Activated naive CD4-positive, alpha-beta T cell treated with anti-CD3 and anti-CD28 coated beads for 36 hours (primary cell): ENCODE data around the gene GRM1. TPM values are rescaled to one million over a fixed set of nuclear protein-coding genes. Genes with fewer than 3 reads are reported as not detected.

Experiments used
- CTCF ChIA-PET: fragments of 350-600 bp; sonication (Branson Sonifier 250); formaldehyde crosslinking; loops from one replicate; lab custom pipeline; 2021; ENCODE audit warnings: antibody characterized with exemption; lab: Charles Lee
- DNase-seq: peaks from one replicate; pipeline ENCODE4 v3.0.0-alpha.2; 2020
- H3K27ac Mint-ChIP-seq: one replicate; pipeline ENCODE4 v1.8.0; 2021; ENCODE audit warnings: mild to moderate bottlenecking, mixed read lengths
- H3K27me3 Mint-ChIP-seq: one replicate; pipeline ENCODE4 v1.8.0; 2021; ENCODE audit warnings: low read depth, mixed read lengths
- H3K36me3 Mint-ChIP-seq: one replicate; pipeline ENCODE4 v1.8.0; 2021; ENCODE audit warnings: low read depth, mixed read lengths
- H3K4me1 Mint-ChIP-seq: one replicate; pipeline ENCODE4 v1.8.0; 2021; ENCODE audit warnings: low read depth, mixed read lengths
- H3K4me3 Mint-ChIP-seq: one replicate; pipeline ENCODE4 v1.8.0; 2021; ENCODE audit warnings: mild to moderate bottlenecking, moderate library complexity, mixed read lengths
- H3K9me3 Mint-ChIP-seq: one replicate; pipeline ENCODE4 v1.8.0; 2021; ENCODE audit warnings: mixed read lengths
- intact Hi-C: fragments of 100-400 bp; cut with micrococcal nuclease; formaldehyde crosslinking; loops from one replicate; pipeline ENCODE4 v1.15.1; 2023
- total RNA-seq, 2 experiments: library from RNA; stranded (reverse); gene quantifications; one replicate each; pipeline ENCODE4 v1.2.3, GENCODE V29; 2021

Gene GRM1
- total RNA-seq, 2 experiments from 2014 or later: not detected

GRCh38 chr6:146161664-146162063 lies 132.8 kb downstream of the GRM1 start:
- Mint-ChIP-seq H3K4me3 (no peak overlapping the region), H3K4me1 (no peaks in the 10 kb centered on the region), H3K36me3 (no peaks in the 10 kb centered on the region), H3K27ac (no peak overlapping the region), H3K27me3 (no peaks in the 10 kb centered on the region), H3K9me3 (no peaks in the 10 kb centered on the region)
- CTCF ChIA-PET: no interaction called here
- intact Hi-C loops: no loop called here
- no peak for DNase-seq

- Mint-ChIP-seq H3K36me3 (no peaks in the 10 kb centered on the region), H3K27me3 (no peaks in the 10 kb centered on the region), H3K4me3 (no peak overlapping the region), H3K9me3 (peaks cover 12% of the 10 kb centered on the region), H3K4me1 (no peaks in the 10 kb centered on the region), H3K27ac (no peak overlapping the region)
- DNase-seq: no peak
- intact Hi-C loops: no loop called here
- CTCF ChIA-PET: no interaction called here
These were observed 141.0 kb downstream of the GRM1 start for GRCh38 chr6:146169872-146170271.

GRCh38 chr6:146177785-146178184 lies 148.9 kb downstream of the GRM1 start:
- CTCF ChIA-PET: no interaction called here
- H3K36me3 Mint-ChIP-seq: no peaks in the 10 kb centered on the region
- H3K4me1 Mint-ChIP-seq: no peaks in the 10 kb centered on the region

GRCh38 chr6:146183831-146184230 lies 155.0 kb downstream of the GRM1 start:
- intact Hi-C loops: no loop called here
- CTCF ChIA-PET: interaction anchor here (0.6 kb wide), 1 partner anchor 162 kb away, joined by 3 read pairs; no protein-coding TSS in a partner anchor
- Mint-ChIP-seq H3K4me3 (no peak overlapping the region), H3K4me1 (no peaks in the 10 kb centered on the region), H3K27me3 (peaks cover 7% of the 10 kb centered on the region), H3K27ac (no peak overlapping the region), H3K9me3 (no peaks in the 10 kb centered on the region), H3K36me3 (no peaks in the 10 kb centered on the region)
- DNase-seq: no peak

More at GRCh38 chr6:146177785-146178184, 148.9 kb downstream of the GRM1 start:
- DNase-seq: no peak
- Mint-ChIP-seq H3K4me3 (no peak overlapping the region), H3K27ac (no peak overlapping the region), H3K9me3 (no peaks in the 10 kb centered on the region), H3K27me3 (peaks cover 9% of the 10 kb centered on the region)
- intact Hi-C loops: no loop called here

GRCh38 chr6:146184701-146185100 lies 155.8 kb downstream of the GRM1 start:
- Mint-ChIP-seq H3K27ac (no peak overlapping the region), H3K4me3 (no peak overlapping the region), H3K36me3 (no peaks in the 10 kb centered on the region), H3K4me1 (no peaks in the 10 kb centered on the region), H3K9me3 (no peaks in the 10 kb centered on the region), H3K27me3 (peaks cover 3% of the 10 kb centered on the region)
- no peak for DNase-seq
- CTCF ChIA-PET: interaction anchor here (0.6 kb wide), 1 partner anchor 117 kb away, joined by 6 read pairs; no protein-coding TSS in a partner anchor
- intact Hi-C loops: no loop called here

- H3K27ac Mint-ChIP-seq: no peak overlapping the region
- no peaks in the 10 kb centered on the region for H3K9me3 Mint-ChIP-seq
- no peak overlapping the region for H3K4me3 Mint-ChIP-seq
- intact Hi-C loops: no loop called here
- CTCF ChIA-PET: no interaction called here
- H3K27me3 Mint-ChIP-seq: peaks cover 2% of the 10 kb centered on the region
- no peak for DNase-seq
- H3K4me1 Mint-ChIP-seq: no peaks in the 10 kb centered on the region
- no peaks in the 10 kb centered on the region for H3K36me3 Mint-ChIP-seq
These were observed 160.3 kb downstream of the GRM1 start for GRCh38 chr6:146189131-146189530.

- H3K36me3 Mint-ChIP-seq: no peaks in the 10 kb centered on the region
- H3K4me3 Mint-ChIP-seq: no peak overlapping the region
- no peaks in the 10 kb centered on the region for H3K9me3 Mint-ChIP-seq
- intact Hi-C loops: no loop called here
- H3K4me1 Mint-ChIP-seq: no peaks in the 10 kb centered on the region
- no peak overlapping the region for H3K27ac Mint-ChIP-seq
- CTCF ChIA-PET: no interaction called here
- no peak for DNase-seq
- peaks cover 2% of the 10 kb centered on the region for H3K27me3 Mint-ChIP-seq
These were observed 161.7 kb downstream of the GRM1 start for GRCh38 chr6:146190581-146190980.

- peaks cover 2% of the 10 kb centered on the region for H3K27me3 Mint-ChIP-seq
- no peak for DNase-seq
- intact Hi-C loops: no loop called here
- H3K9me3 Mint-ChIP-seq: no peaks in the 10 kb centered on the region
- no peak overlapping the region for H3K27ac Mint-ChIP-seq
- no peaks in the 10 kb centered on the region for H3K4me1 Mint-ChIP-seq
- CTCF ChIA-PET: no interaction called here
- H3K36me3 Mint-ChIP-seq: no peaks in the 10 kb centered on the region
- H3K4me3 Mint-ChIP-seq: no peak overlapping the region
These were observed 162.3 kb downstream of the GRM1 start for GRCh38 chr6:146191166-146191565.

GRCh38 chr6:146191612-146192011 lies 162.8 kb downstream of the GRM1 start:
- CTCF ChIA-PET: no interaction called here
- Mint-ChIP-seq H3K27me3 (peaks cover 2% of the 10 kb centered on the region), H3K4me1 (no peaks in the 10 kb centered on the region), H3K4me3 (no peak overlapping the region), H3K9me3 (no peaks in the 10 kb centered on the region), H3K36me3 (no peaks in the 10 kb centered on the region), H3K27ac (no peak overlapping the region)
- intact Hi-C loops: no loop called here
- DNase-seq: no peak

- Mint-ChIP-seq H3K36me3 (no peaks in the 10 kb centered on the region), H3K27me3 (peaks cover 2% of the 10 kb centered on the region), H3K9me3 (no peaks in the 10 kb centered on the region), H3K4me1 (no peaks in the 10 kb centered on the region), H3K4me3 (no peak overlapping the region), H3K27ac (no peak overlapping the region)
- intact Hi-C loops: no loop called here
- no peak for DNase-seq
- CTCF ChIA-PET: no interaction called here
These were observed 165.6 kb downstream of the GRM1 start for GRCh38 chr6:146194434-146194833.

GRCh38 chr6:146200176-146200575 lies 171.3 kb downstream of the GRM1 start:
- CTCF ChIA-PET: no interaction called here
- intact Hi-C loops: no loop called here
- H3K27ac Mint-ChIP-seq: no peak overlapping the region

GRCh38 chr6:146202570-146202969 lies 173.7 kb downstream of the GRM1 start:
- no peaks in the 10 kb centered on the region for H3K27me3 Mint-ChIP-seq
- H3K4me1 Mint-ChIP-seq: no peaks in the 10 kb centered on the region
- no peaks in the 10 kb centered on the region for H3K9me3 Mint-ChIP-seq
- intact Hi-C loops: no loop called here
- H3K4me3 Mint-ChIP-seq: no peak overlapping the region
- H3K27ac Mint-ChIP-seq: no peak overlapping the region
- CTCF ChIA-PET: interaction anchor here (1.5 kb wide), 1 partner anchor 111 kb away, joined by 3 read pairs; no protein-coding TSS in a partner anchor
- DNase-seq: no peak
- H3K36me3 Mint-ChIP-seq: no peaks in the 10 kb centered on the region

More at GRCh38 chr6:146200176-146200575, 171.3 kb downstream of the GRM1 start:
- no peak for DNase-seq
- H3K27me3 Mint-ChIP-seq: no peaks in the 10 kb centered on the region
- H3K36me3 Mint-ChIP-seq: no peaks in the 10 kb centered on the region
- no peaks in the 10 kb centered on the region for H3K9me3 Mint-ChIP-seq
- no peaks in the 10 kb centered on the region for H3K4me1 Mint-ChIP-seq
- H3K4me3 Mint-ChIP-seq: no peak overlapping the region

- intact Hi-C loops: no loop called here
- Mint-ChIP-seq H3K4me1 (no peaks in the 10 kb centered on the region), H3K36me3 (no peaks in the 10 kb centered on the region), H3K4me3 (no peak overlapping the region), H3K9me3 (no peaks in the 10 kb centered on the region), H3K27ac (no peak overlapping the region), H3K27me3 (peaks cover 3% of the 10 kb centered on the region)
- no peak for DNase-seq
- CTCF ChIA-PET: no interaction called here
These were observed 181.1 kb downstream of the GRM1 start for GRCh38 chr6:146209942-146210341.
